ENCODE results near the gene LDLRAD3. TPM values are rescaled to one million over a fixed set of nuclear protein-coding genes. Genes with fewer than 3 reads are reported as not detected.

LDLRAD3 gene
- total RNA-seq, 1 donor from 2014 or later: 14.9 TPM

DNA sequence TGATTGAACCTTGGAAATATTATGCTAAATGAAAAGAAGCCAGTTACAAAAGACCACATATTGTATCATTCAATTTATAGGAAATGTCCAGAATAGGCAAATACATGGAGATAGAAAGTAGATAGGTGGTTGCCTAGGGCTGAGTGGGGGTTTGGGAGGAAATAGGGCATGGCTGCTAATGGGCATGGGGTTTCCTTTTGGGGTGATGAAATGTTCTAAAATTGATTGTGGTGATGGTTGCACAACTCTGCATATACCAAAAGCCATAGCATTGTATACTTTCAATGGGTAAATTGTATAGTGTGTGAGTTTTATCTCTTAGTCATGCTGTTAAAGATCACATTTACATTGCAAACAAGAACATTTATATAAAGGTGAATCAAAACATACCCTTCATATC is 48.7 kb downstream of the LDLRAD3 start:
- H3K9me3 ChIP-seq (ENCODE audit: insufficient read depth, low read depth, low read length): no peaks in the 10 kb centered on the region
- no peak overlapping the region for H3K9ac ChIP-seq (ENCODE audit: low read length)
- Mint-ChIP-seq H3K36me3 (ENCODE audit: low read depth, unreplicated experiment) (peaks cover 3% of the 10 kb centered on the region), H3K4me3 (ENCODE audit: unreplicated experiment) (no peak overlapping the region), H3K9me3 (ENCODE audit: unreplicated experiment) (peaks cover 7% of the 10 kb centered on the region), H3K27me3 (ENCODE audit: low read depth, unreplicated experiment) (no peaks in the 10 kb centered on the region), H3K4me1 (ENCODE audit: low read depth, unreplicated experiment) (peaks cover 18% of the 10 kb centered on the region), H3K27ac (ENCODE audit: unreplicated experiment) (no peak overlapping the region)
- peaks cover 4% of the 10 kb centered on the region for H4K20me1 ChIP-seq (ENCODE audit: insufficient read depth, low read length)
- no peak for FAIRE-seq
- no peaks in the 10 kb centered on the region for H3K36me3 ChIP-seq (ENCODE audit: insufficient read depth, low read length)
- H3K4me1 ChIP-seq (ENCODE audit: insufficient read depth, low read length): no peaks in the 10 kb centered on the region
- H3K4me3 ChIP-seq (ENCODE audit: insufficient read depth, low read depth, low read length): no peak overlapping the region
- TF ChIP-seq EZH2 (IDR thresholded peaks at IDR 0.05; ENCODE audit: insufficient read depth, low read length): no peak
- TF ChIP-seq, protein P1, sequence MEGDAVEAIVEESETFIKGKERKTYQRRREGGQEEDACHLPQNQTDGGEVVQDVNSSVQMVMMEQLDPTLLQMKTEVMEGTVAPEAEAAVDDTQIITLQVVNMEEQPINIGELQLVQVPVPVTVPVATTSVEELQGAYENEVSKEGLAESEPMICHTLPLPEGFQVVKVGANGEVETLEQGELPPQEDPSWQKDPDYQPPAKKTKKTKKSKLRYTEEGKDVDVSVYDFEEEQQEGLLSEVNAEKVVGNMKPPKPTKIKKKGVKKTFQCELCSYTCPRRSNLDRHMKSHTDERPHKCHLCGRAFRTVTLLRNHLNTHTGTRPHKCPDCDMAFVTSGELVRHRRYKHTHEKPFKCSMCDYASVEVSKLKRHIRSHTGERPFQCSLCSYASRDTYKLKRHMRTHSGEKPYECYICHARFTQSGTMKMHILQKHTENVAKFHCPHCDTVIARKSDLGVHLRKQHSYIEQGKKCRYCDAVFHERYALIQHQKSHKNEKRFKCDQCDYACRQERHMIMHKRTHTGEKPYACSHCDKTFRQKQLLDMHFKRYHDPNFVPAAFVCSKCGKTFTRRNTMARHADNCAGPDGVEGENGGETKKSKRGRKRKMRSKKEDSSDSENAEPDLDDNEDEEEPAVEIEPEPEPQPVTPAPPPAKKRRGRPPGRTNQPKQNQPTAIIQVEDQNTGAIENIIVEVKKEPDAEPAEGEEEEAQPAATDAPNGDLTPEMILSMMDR (IDR thresholded peaks at IDR 0.05; ENCODE audit: insufficient read depth, low read depth, low read length): no peak
- no peak overlapping the region for H2AFZ ChIP-seq (ENCODE audit: low read depth, low read length)
- peaks cover 10% of the 10 kb centered on the region for H3K79me2 ChIP-seq (ENCODE audit: insufficient read depth, low read length)
- H3K27ac ChIP-seq (ENCODE audit: low read depth, low read length): no peak overlapping the region
- H3K4me2 ChIP-seq (ENCODE audit: low read length): no peak overlapping the region
- no peak for DNase-seq (ENCODE audit: low read depth)
- H3K27me3 ChIP-seq (ENCODE audit: insufficient read depth, low read length): no peaks in the 10 kb centered on the region

- peaks cover 5% of the 10 kb centered on the region for H3K36me3 Mint-ChIP-seq (ENCODE audit: low read depth, unreplicated experiment)
- FAIRE-seq (no peak), DNase-seq (ENCODE audit: low read depth) (no peak)
- H3K27me3 ChIP-seq (ENCODE audit: insufficient read depth, low read length): no peaks in the 10 kb centered on the region
- peaks cover 8% of the 10 kb centered on the region for H3K79me2 ChIP-seq (ENCODE audit: insufficient read depth, low read length)
- no peaks in the 10 kb centered on the region for H3K36me3 ChIP-seq (ENCODE audit: insufficient read depth, low read length)
- no peaks in the 10 kb centered on the region for H3K9me3 ChIP-seq (ENCODE audit: insufficient read depth, low read depth, low read length)
- TF ChIP-seq EZH2 (IDR thresholded peaks at IDR 0.05; ENCODE audit: insufficient read depth, low read length): no peak
- TF ChIP-seq, protein P1 (IDR thresholded peaks at IDR 0.05; ENCODE audit: insufficient read depth, low read depth, low read length): no peak
- peaks cover 12% of the 10 kb centered on the region for H4K20me1 ChIP-seq (ENCODE audit: insufficient read depth, low read length)
- no peaks in the 10 kb centered on the region for H3K27me3 Mint-ChIP-seq (ENCODE audit: low read depth, unreplicated experiment)
- no peak overlapping the region for H3K27ac Mint-ChIP-seq (ENCODE audit: unreplicated experiment)
- H3K4me3 ChIP-seq (ENCODE audit: insufficient read depth, low read depth, low read length): no peak overlapping the region
- no peak overlapping the region for H3K4me3 Mint-ChIP-seq (ENCODE audit: unreplicated experiment)
- no peaks in the 10 kb centered on the region for H3K4me1 ChIP-seq (ENCODE audit: insufficient read depth, low read length)
- no peak overlapping the region for H2AFZ ChIP-seq (ENCODE audit: low read depth, low read length)
- H3K4me1 Mint-ChIP-seq (ENCODE audit: low read depth, unreplicated experiment): peaks cover 19% of the 10 kb centered on the region
- H3K27ac ChIP-seq (ENCODE audit: low read depth, low read length): no peak overlapping the region
- no peak overlapping the region for H3K9ac ChIP-seq (ENCODE audit: low read length)
- peaks cover 4% of the 10 kb centered on the region for H3K9me3 Mint-ChIP-seq (ENCODE audit: unreplicated experiment)
- no peak overlapping the region for H3K4me2 ChIP-seq (ENCODE audit: low read length)
These were observed 50.6 kb downstream of the LDLRAD3 start for GRCh38 chr11:35994421-35994820.

DNA sequence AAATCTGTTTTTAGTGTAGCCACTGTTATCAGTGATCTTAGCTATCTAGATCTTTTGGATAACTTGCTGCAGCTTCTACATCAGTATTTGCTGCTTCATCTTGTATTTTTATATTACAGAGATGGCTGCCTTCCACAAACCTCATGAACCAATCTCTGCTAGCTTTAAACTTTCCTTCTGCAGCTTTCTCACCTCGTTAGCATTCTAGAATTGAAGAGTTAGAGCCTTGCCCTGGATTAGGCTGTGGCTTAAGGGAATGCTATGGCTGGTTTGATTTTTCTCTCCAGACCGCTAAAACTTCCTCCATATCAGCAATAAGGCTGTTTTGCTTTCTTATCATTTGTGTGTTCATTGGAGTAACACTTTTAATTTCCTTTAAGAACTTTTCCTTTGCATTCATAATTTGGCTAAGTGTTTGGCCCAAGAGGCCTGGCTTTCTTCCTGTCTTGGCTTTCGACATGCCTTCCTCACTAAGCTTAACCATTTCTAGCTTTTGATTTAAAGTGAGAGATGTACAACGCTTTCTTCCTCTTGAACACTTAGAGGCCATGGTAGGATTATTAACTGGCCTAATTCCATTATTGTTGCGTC is 51.9 kb downstream of the LDLRAD3 start:
- no peaks in the 10 kb centered on the region for H3K27me3 Mint-ChIP-seq (ENCODE audit: low read depth, unreplicated experiment)
- peaks cover 12% of the 10 kb centered on the region for H4K20me1 ChIP-seq (ENCODE audit: insufficient read depth, low read length)
- no peak overlapping the region for H3K27ac ChIP-seq (ENCODE audit: low read depth, low read length)
- H3K36me3 Mint-ChIP-seq (ENCODE audit: low read depth, unreplicated experiment): peaks cover 5% of the 10 kb centered on the region
- H3K36me3 ChIP-seq (ENCODE audit: insufficient read depth, low read length): no peaks in the 10 kb centered on the region
- H3K9me3 Mint-ChIP-seq (ENCODE audit: unreplicated experiment): peaks cover 2% of the 10 kb centered on the region
- TF ChIP-seq, protein P1 (IDR thresholded peaks at IDR 0.05; ENCODE audit: insufficient read depth, low read depth, low read length): no peak
- TF ChIP-seq EZH2 (IDR thresholded peaks at IDR 0.05; ENCODE audit: insufficient read depth, low read length): no peak
- no peak overlapping the region for H2AFZ ChIP-seq (ENCODE audit: low read depth, low read length)
- no peaks in the 10 kb centered on the region for H3K27me3 ChIP-seq (ENCODE audit: insufficient read depth, low read length)
- H3K9me3 ChIP-seq (ENCODE audit: insufficient read depth, low read depth, low read length): no peaks in the 10 kb centered on the region
- no peak overlapping the region for H3K27ac Mint-ChIP-seq (ENCODE audit: unreplicated experiment)
- no peak overlapping the region for H3K4me3 Mint-ChIP-seq (ENCODE audit: unreplicated experiment)
- no peak overlapping the region for H3K4me2 ChIP-seq (ENCODE audit: low read length)
- no peak overlapping the region for H3K4me3 ChIP-seq (ENCODE audit: insufficient read depth, low read depth, low read length)
- no peaks in the 10 kb centered on the region for H3K4me1 ChIP-seq (ENCODE audit: insufficient read depth, low read length)
- H3K4me1 Mint-ChIP-seq (ENCODE audit: low read depth, unreplicated experiment): peaks cover 11% of the 10 kb centered on the region
- peaks cover 11% of the 10 kb centered on the region for H3K79me2 ChIP-seq (ENCODE audit: insufficient read depth, low read length)
- no peak overlapping the region for H3K9ac ChIP-seq (ENCODE audit: low read length)
- DNase-seq (ENCODE audit: low read depth) (no peak), FAIRE-seq (no peak)
